22Rv1 (cell line): ENCODE measurements around the gene OXGR1.

ENCODE experiments used
- ZFX ChIP-seq: fragments of 450-650 bp; IDR thresholded peaks from 2 replicates; pipeline ENCODE4 v1.6.1; 2017; ENCODE audit warnings: antibody characterized with exemption, borderline replicate concordance
- TF ChIP-seq, protein P1 (sequence below): fragments of 450-650 bp; IDR thresholded peaks from 2 replicates; pipeline ENCODE4 v1.5.1; 2017; ENCODE audit warnings: mild to moderate bottlenecking

GRCh38 chr13:96958286-96958891 lies 35.9 kb downstream of the OXGR1 start:
- TF ChIP-seq, protein P1, sequence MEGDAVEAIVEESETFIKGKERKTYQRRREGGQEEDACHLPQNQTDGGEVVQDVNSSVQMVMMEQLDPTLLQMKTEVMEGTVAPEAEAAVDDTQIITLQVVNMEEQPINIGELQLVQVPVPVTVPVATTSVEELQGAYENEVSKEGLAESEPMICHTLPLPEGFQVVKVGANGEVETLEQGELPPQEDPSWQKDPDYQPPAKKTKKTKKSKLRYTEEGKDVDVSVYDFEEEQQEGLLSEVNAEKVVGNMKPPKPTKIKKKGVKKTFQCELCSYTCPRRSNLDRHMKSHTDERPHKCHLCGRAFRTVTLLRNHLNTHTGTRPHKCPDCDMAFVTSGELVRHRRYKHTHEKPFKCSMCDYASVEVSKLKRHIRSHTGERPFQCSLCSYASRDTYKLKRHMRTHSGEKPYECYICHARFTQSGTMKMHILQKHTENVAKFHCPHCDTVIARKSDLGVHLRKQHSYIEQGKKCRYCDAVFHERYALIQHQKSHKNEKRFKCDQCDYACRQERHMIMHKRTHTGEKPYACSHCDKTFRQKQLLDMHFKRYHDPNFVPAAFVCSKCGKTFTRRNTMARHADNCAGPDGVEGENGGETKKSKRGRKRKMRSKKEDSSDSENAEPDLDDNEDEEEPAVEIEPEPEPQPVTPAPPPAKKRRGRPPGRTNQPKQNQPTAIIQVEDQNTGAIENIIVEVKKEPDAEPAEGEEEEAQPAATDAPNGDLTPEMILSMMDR: peak; percentile 85
- TF ChIP-seq ZFX: no peak
